IgD-negative memory B cell (primary cell): ENCODE measurements around the gene SPSB1. TPM values are rescaled to one million over a fixed set of nuclear protein-coding genes. Genes with fewer than 3 reads are reported as not detected.

ENCODE experiments used
- H3K27ac Mint-ChIP-seq, 3 donors: one replicate each; pipeline ENCODE4 v1.8.0; 2020 to 2022; ENCODE audit warnings: mild to moderate bottlenecking in 3 of 3, mixed read lengths in 3 of 3, moderate library complexity in 1 of 3
- H3K27me3 Mint-ChIP-seq: one replicate; pipeline ENCODE4 v1.8.0; 2021; ENCODE audit warnings: mixed read lengths
- H3K36me3 Mint-ChIP-seq: one replicate; pipeline ENCODE4 v1.8.0; 2020; ENCODE audit warnings: mild to moderate bottlenecking, mixed read lengths
- H3K4me1 Mint-ChIP-seq, 3 donors: one replicate each; pipeline ENCODE4 v1.8.0; 2020 to 2022; ENCODE audit warnings: mixed read lengths in 3 of 3, mild to moderate bottlenecking in 1 of 3
- H3K4me3 Mint-ChIP-seq, 4 donors: one replicate each; pipeline ENCODE4 v1.8.0; 2020 to 2022; ENCODE audit warnings: mild to moderate bottlenecking in 4 of 4, mixed read lengths in 4 of 4, moderate library complexity in 3 of 4
- H3K9me3 Mint-ChIP-seq, 3 donors: one replicate each; pipeline ENCODE4 v1.8.0; 2020 to 2021; ENCODE audit warnings: mixed read lengths in 3 of 3, mild to moderate bottlenecking in 1 of 3
- polyA plus RNA-seq: library from polyadenylated mRNA; unstranded; fragments of 300-500 nt; fragmentation: Illumina TruSeq; gene quantifications from one replicate; pipeline ENCODE4 v1.2.3, GENCODE V29; 2021

SPSB1 gene
- polyA plus RNA-seq, 1 donor from 2014 or later: 1.8 TPM

DNA sequence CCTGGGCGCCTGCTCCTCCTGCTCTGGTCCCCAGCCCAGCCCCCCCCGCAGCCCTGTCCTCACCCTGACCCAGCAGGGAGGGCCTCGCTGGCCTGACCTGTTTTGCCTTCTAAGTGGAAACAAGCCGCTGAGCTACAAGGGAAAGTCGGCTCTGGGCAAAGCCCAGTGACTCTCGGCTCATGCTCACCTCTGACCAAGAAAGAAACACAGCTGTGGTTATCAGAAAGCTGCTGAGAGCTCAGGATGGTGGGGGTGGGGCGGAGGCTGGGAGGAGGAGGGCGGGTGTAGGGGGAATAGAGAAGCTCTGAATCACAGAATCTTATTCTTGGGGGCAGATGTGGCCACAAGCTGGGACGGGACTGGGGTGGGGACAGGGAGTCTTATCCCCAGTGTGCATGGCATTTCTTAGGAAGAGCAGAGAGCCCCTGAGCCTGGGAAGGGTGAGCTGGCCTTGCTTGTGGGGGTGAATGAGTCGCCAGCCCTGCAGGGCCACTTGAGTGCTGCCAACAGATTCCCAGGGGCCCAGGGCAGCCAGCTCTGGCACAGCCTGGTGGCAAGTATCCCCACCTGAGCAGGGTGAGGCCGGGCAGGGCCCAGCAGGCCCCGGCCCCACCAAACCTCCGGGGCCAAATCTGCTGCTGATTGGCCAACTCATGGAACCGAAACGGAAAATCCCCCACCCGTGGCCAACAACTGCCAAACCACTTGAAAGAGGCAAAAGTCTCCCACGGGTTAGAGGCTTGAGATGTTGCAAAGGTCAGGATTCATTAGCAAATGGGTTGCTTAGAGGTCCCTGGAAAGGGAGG lies 120.6 kb downstream of the SPSB1 start:
- no peaks in the 10 kb centered on the region for H3K36me3 Mint-ChIP-seq
- H3K27me3 Mint-ChIP-seq: peaks cover 2% of the 10 kb centered on the region
- peak overlapping the region in 2 of 4 donors; percentile 87 to 88 for H3K4me3 Mint-ChIP-seq
- peaks cover 0 to 2% (median 0%) of the 10 kb centered on the region in 3 donors for H3K9me3 Mint-ChIP-seq
- H3K4me1 Mint-ChIP-seq: peaks cover 28 to 44% (median 39%) of the 10 kb centered on the region in 3 donors
- H3K27ac Mint-ChIP-seq: peak overlapping the region; percentile 53 to 86 (median 57)

DNA sequence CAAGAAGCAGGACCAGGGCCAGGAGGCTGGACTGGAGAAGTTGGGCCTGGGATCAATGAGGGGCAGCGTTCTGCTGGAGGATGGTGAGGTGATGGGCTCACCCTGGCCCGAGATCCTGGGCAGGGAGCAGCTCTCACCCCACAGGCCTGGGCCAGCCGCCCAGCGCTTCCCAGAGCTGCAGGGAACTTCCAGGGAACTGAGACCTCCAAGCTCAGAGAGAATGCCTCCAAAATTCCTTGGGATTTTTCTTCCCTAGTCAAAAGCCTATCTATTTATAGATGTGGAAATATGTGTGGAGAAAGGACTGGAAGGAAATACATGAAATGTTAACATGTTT lies 121.2 kb downstream of the SPSB1 start:
- Mint-ChIP-seq H3K4me1 (peaks cover 28 to 47% (median 39%) of the 10 kb centered on the region in 3 donors), H3K36me3 (no peaks in the 10 kb centered on the region), H3K27me3 (peaks cover 2% of the 10 kb centered on the region), H3K4me3 (peak overlapping the region in 2 of 4 donors; percentile 87 to 88), H3K27ac (peak overlapping the region; percentile 53 to 86 (median 57)), H3K9me3 (peaks cover 0 to 2% (median 0%) of the 10 kb centered on the region in 3 donors)

DNA sequence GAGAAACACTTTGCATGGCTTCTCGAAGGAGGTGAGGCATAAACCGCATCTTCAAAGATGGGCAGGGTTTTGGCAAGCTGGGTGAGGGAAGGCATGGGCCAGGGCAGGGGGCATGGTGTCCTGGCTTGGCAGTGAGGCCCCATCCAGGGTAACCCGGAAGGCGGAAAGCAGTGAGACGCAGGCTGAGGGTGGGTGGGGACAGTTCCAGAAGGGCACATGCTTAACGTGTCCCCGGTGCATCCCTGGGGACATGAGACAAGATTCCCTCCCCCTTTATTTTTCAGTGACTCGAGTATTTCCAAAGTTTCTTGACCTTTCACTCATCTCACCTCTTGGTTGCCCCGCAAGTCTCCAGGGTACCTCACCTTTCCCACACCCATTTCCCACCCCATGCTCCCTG lies 123.8 kb downstream of the SPSB1 start:
- Mint-ChIP-seq H3K27ac (peak overlapping the region in 1 of 3 donors; percentile 37), H3K27me3 (peaks cover 2% of the 10 kb centered on the region), H3K9me3 (peaks cover 0 to 2% (median 0%) of the 10 kb centered on the region in 3 donors), H3K4me3 (peak overlapping the region in 2 of 4 donors; percentile 52 to 74), H3K36me3 (peaks cover 1% of the 10 kb centered on the region), H3K4me1 (peaks cover 34 to 54% (median 46%) of the 10 kb centered on the region in 3 donors)

DNA sequence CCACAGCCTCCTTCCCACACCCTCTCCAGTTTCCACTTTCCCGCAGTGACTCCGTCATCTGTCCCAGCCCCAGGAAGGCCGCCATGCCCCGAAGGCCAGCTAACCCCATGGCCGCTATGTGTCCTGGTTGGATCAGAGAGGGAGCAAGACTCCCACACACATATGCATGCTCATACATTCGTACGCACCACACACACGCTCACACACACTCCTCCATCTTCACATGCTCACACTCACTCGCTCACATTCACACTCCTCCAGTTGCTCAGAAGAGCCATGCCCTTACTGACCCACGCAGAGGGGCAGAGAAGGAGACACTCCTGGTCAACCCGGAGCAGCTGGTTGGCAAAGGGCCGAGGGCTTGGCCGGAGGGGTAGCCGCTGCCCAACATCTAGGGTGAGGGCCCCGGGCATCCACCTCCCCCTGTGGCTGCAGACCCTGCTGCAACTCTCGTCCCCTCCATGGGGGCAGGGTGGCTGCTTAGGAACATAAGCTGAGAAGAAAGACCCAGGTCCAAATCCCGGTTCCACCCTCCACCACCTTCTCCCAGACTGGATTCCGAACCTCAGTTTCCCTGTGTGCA lies 124.3 kb downstream of the SPSB1 start:
- H3K27ac Mint-ChIP-seq: peak overlapping the region in 2 of 3 donors; percentile 37 to 82
- H3K9me3 Mint-ChIP-seq: peaks cover 0 to 2% (median 0%) of the 10 kb centered on the region in 3 donors
- H3K4me3 Mint-ChIP-seq: peak overlapping the region in 3 of 4 donors; percentile 39 to 76 (median 44)
- peaks cover 30 to 54% (median 42%) of the 10 kb centered on the region in 3 donors for H3K4me1 Mint-ChIP-seq
- H3K36me3 Mint-ChIP-seq: peaks cover 1% of the 10 kb centered on the region
- H3K27me3 Mint-ChIP-seq: peaks cover 2% of the 10 kb centered on the region

DNA sequence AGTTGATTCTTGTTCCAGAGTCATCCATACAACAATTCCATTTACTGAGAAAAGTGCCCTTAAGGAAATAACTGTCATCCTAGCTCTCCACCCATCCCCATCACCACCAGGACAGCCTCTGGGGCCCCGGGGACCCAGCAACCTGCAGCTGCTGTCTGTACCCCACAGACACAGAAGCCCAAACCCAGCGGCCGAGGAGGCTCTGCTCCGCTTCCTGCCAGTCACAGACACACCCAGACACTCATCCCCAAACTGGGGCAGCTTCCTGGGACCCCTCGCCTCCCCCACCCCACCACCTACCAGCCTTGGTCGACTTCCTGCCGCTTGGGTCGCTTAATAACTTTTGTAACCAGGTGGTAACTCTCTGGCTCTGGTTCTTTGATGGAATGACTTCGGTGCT lies 125.0 kb downstream of the SPSB1 start:
- Mint-ChIP-seq H3K4me3 (peak overlapping the region in 2 of 4 donors; percentile 85 to 87), H3K4me1 (peaks cover 30 to 54% (median 39%) of the 10 kb centered on the region in 3 donors), H3K36me3 (peaks cover 3% of the 10 kb centered on the region), H3K27ac (peak overlapping the region in 1 of 3 donors; percentile 82), H3K27me3 (peaks cover 5% of the 10 kb centered on the region), H3K9me3 (peaks cover 0 to 2% (median 0%) of the 10 kb centered on the region in 3 donors)

DNA sequence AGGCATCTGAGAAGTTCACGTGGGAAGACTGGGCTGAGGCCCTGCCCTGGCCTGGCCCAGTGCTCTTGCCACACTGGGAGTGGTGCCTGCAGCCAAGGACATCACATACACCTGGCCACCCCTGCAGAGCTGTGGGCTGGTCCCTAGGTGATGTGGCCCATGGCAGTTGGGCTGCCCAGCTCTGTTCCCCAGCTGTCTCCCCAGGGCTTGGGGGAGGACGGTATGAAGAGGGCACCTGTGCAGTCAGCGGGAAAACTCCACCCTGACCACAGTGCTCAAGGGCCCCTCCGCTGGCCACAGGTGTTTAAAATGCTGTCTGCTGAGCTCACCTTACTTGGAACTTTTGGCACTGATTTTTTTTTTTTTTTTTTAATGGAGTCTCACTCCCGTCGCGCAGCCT lies 126.2 kb downstream of the SPSB1 start:
- Mint-ChIP-seq H3K27ac (no peak overlapping the region), H3K9me3 (peaks cover 0 to 9% (median 0%) of the 10 kb centered on the region in 3 donors), H3K27me3 (peaks cover 13% of the 10 kb centered on the region), H3K36me3 (peaks cover 3% of the 10 kb centered on the region), H3K4me3 (peak overlapping the region in 1 of 4 donors; percentile 78), H3K4me1 (peaks cover 23 to 53% (median 37%) of the 10 kb centered on the region in 3 donors)

Other genes starting within 250 kb of the SPSB1 start
- 10.0 TPM for gene SLC2A5, start 223.3 kb upstream of the SPSB1 start, polyA plus RNA-seq
- 1.3 TPM for gene GPR157, start 163.8 kb upstream of the SPSB1 start, polyA plus RNA-seq
- 11.3 TPM for gene H6PD, start 58.1 kb upstream of the SPSB1 start, polyA plus RNA-seq
- gene SLC25A33, start 246.6 kb downstream of the SPSB1 start, polyA plus RNA-seq: 7.5 TPM